Epithelial cell of esophagus (primary cell): ENCODE measurements around the gene FDX1.

ENCODE experiments used
- DNase-seq: peaks from one replicate; pipeline ENCODE4 v3.0.0; 2010; ENCODE audit warnings: low read depth
- H3K4me3 ChIP-seq: 2 replicates; pipeline ENCODE4 v1.5.1; 2011; ENCODE audit warnings: mild to moderate bottlenecking, low read length, control low read depth
- TF ChIP-seq, protein P1 (sequence below): IDR thresholded peaks from 2 replicates; pipeline ENCODE4 v1.5.1; 2011; ENCODE audit warnings: low read depth, mild to moderate bottlenecking, low read length, control low read depth, inconsistent platforms; ENCODE audit not compliant: insufficient read depth; ENCODE audit errors: missing control alignments

The FDX1 gene

DNA sequence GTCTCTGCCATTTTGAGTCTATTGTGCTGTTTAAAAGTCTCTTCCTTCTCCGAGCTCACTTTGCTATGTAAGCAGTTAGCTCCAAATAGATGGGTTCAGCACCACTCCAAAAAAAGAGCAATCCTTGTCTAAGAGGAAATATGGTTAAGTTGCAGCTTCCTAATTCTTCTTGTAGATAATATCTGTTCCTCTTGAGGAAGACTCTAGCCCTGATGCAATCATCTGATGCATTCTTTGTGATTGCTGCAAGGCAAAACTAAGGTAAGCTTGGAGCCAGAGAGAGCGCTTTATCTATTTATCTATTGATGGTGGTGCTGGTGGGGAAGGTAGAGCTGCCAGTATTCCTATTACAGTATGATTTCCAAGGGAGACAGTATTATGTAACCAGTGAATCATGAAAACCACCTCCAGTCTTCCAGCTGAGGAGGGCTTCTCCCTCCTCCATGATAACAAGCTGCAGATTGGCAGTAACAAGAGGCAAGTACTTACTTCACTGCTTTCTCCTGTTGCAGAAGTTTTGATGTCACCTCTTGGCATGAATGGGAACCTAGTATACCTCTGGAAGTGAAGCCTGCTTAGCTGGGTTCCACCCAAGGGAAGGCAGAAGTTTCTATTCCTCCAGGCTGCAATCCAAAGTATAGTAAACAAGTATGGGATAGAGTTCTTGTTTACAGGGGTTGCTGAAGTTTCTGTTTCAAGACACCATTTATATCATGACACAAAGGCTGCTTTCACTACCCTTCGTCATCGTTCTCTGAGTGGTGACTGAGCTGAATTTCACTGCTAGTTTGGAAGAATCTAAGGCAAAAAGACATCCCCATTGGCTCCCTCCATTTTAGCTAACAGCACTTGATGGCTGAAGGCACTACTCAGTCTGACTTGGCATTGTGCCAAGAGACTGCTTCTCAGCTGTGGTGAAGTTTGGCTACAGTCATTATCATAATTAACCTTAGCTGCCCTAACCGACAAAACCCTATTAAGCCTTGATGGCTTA lies 49.7 kb downstream of the FDX1 start:
- TF ChIP-seq, protein P1, sequence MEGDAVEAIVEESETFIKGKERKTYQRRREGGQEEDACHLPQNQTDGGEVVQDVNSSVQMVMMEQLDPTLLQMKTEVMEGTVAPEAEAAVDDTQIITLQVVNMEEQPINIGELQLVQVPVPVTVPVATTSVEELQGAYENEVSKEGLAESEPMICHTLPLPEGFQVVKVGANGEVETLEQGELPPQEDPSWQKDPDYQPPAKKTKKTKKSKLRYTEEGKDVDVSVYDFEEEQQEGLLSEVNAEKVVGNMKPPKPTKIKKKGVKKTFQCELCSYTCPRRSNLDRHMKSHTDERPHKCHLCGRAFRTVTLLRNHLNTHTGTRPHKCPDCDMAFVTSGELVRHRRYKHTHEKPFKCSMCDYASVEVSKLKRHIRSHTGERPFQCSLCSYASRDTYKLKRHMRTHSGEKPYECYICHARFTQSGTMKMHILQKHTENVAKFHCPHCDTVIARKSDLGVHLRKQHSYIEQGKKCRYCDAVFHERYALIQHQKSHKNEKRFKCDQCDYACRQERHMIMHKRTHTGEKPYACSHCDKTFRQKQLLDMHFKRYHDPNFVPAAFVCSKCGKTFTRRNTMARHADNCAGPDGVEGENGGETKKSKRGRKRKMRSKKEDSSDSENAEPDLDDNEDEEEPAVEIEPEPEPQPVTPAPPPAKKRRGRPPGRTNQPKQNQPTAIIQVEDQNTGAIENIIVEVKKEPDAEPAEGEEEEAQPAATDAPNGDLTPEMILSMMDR, result no peak
- H3K4me3 ChIP-seq, result no peak overlapping the region
- DNase-seq, result peak; percentile 25

DNA sequence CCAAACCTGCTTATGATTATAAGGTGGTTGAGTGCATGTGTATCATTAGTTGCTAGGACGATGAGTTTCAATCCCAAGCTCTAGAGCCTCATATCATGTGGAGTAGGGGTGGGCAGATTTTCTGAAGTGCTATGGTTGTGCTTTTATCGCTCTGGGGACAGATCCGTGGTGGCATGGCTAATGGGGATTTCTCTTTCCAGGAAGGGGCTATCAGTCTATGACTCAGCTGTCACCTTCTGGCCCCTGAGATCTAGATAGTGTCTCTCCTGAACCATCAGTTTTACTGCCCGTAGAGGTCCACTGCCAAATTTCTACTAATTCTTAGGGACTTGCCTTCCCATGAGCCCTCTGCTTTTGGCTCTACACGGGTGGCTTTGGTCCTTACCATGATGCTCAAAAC lies 51.8 kb downstream of the FDX1 start:
- TF ChIP-seq, protein P1, result no peak
- DNase-seq, result no peak
- H3K4me3 ChIP-seq, result no peak overlapping the region

DNA sequence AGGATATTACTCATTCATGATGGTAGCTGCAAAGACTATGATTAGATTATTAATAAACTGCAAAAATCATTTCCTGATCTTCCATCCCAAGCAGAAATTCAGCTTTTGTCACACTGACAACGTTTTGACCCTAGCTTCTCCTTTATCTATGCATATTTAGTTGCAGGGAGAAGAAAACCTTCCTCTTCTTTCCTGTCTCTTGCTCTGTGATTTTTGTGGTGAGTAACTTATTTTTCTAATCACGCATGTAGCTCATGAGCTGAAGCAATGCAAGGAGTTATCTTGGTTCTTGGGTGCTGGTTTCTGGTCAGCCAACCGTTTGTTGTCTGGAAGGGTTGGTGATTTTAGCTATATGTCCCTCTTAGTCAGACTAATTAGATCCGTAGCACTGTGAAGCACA lies 56.4 kb downstream of the FDX1 start:
- TF ChIP-seq, protein P1, result no peak
- no peak overlapping the region for H3K4me3 ChIP-seq
- DNase-seq, result no peak

DNA sequence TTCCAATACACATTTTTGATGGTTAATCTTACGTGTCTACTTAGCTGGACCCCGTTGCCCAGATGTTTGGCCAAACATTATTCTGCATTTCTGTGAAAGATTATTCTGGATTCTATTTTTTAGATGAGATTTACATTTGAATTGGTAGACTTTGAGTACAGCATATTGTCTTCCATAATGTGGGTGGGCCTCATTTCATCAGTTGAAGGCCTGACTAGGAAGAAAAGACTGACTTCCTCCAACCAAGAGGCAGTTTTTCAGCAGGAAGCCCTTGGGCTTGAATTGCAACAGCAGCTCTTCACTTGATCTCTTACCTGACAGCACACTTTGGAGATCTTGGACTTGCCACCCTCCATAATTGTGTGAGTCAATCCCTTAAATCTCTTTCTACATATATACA lies 58.7 kb downstream of the FDX1 start:
- H3K4me3 ChIP-seq, result no peak overlapping the region
- DNase-seq, result no peak
- TF ChIP-seq, protein P1, result no peak

DNA sequence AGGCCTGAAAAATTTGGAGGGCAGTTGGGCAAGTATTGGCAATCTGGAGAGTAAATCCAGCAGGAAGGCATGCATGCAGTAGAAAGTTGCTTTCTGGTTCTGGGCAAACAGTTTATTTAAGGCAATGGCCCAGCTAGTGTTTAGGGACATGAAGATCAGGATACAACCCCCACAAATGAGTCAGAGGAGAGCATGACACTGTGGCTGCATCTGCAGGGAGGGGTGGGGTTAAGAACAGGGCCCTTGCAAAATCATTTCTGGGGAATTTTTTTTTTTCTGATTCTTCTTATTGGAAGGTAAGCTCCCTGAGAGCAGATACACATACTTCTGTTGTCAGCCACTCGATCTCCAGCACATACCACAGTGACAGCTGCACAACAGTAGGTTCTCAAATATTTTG lies 61.1 kb downstream of the FDX1 start:
- H3K4me3 ChIP-seq, result no peak overlapping the region
- TF ChIP-seq, protein P1, result no peak
- DNase-seq, result peak; percentile 71

DNA sequence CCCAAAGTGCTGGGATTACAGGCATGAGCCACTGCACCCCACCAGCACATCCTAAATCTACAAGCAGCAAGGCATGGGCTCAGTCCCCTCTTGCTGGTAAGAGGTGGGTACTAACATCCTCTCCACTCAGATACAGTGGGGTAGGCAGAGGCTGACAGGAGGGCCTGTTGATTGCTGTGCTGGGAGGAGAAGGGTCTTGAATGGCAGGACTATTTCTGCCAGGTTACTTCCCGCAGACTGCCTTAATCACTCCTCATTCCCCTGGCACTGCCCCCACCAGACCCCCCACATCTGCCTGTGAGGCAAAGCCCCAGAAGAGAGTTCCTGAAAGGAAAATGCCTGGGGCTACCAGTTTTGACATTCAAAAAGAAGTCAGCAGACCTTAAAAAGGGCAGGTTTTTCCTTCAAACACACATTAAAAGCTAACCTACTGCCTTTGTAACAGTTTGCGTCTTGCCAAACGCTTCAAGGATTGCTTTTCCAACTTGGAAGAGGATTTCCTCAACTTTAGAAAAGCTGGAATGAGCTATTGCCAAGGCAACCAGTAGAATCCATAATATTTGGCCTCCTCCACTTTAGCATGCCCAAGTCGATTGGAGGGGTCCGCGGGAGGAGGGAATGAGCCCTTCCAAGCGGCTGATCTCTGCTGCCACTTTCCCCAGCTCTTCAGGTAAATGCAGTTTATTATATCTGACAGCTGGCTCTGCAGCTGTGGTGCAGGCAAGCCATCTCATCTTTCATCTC lies 62.0 kb downstream of the FDX1 start:
- DNase-seq, result no peak
- H3K4me3 ChIP-seq, result no peak overlapping the region
- TF ChIP-seq, protein P1, result no peak
